HEK293 (cell line): Measurements from ENCODE around the gene ASIP.

Source experiments
- BCL11A ChIP-seq: fragments of 450-650 bp; formaldehyde crosslinking; IDR thresholded peaks from 2 replicates; pipeline ENCODE4 v1.5.1; 2016; ENCODE audit warnings: low read depth, missing biosample characterization, missing genetic modification characterization
- WT1 ChIP-seq: fragments of 450-650 bp; formaldehyde crosslinking; IDR thresholded peaks from 2 replicates; pipeline ENCODE4 v1.5.1; 2016; ENCODE audit warnings: missing biosample characterization, missing genetic modification characterization
- ZBTB8A ChIP-seq: fragments of 450-650 bp; formaldehyde crosslinking; IDR thresholded peaks from 2 replicates; pipeline ENCODE4 v1.5.1; 2016; ENCODE audit warnings: missing biosample characterization, missing genetic modification characterization
- ZNF121 ChIP-seq: fragments of 450-650 bp; formaldehyde crosslinking; IDR thresholded peaks from 2 replicates; pipeline ENCODE4 v1.5.1; 2016; ENCODE audit warnings: missing biosample characterization, missing genetic modification characterization
- ZNF146 ChIP-seq: fragments of 450-650 bp; formaldehyde crosslinking; IDR thresholded peaks from 2 replicates; pipeline ENCODE4 v1.5.1; 2016; ENCODE audit warnings: missing biosample characterization, missing genetic modification characterization
- ZNF19 ChIP-seq: fragments of 450-650 bp; formaldehyde crosslinking; IDR thresholded peaks from 2 replicates; pipeline ENCODE4; 2016; ENCODE audit warnings: missing biosample characterization, missing genetic modification characterization, low read depth
- ZNF274 ChIP-seq, 2 experiments: fragments of 200-500 bp in 1 of 2; fragments of 450-650 bp in 1 of 2; sonication (Bioruptor generic) in 1 of 2; formaldehyde crosslinking in 1 of 2; IDR thresholded peaks; 2 replicates each; pipeline versions ENCODE4 v1.5.1 to v1.6.1; 2014 to 2016; ENCODE audit warnings: borderline replicate concordance in 1 of 2, inconsistent platforms in 1 of 2, low read length in 1 of 2, missing biosample characterization in 1 of 2, missing genetic modification characterization in 1 of 2
- ZNF530 ChIP-seq: fragments of 450-650 bp; formaldehyde crosslinking; IDR thresholded peaks from 2 replicates; pipeline ENCODE4 v1.5.1; 2016; ENCODE audit warnings: low read depth, missing biosample characterization, missing genetic modification characterization
- ZNF558 ChIP-seq: fragments of 450-650 bp; formaldehyde crosslinking; IDR thresholded peaks from 2 replicates; pipeline ENCODE4 v1.5.1; 2016; ENCODE audit warnings: missing biosample characterization, missing genetic modification characterization
- ZNF670 ChIP-seq: fragments of 450-650 bp; formaldehyde crosslinking; IDR thresholded peaks from 2 replicates; pipeline ENCODE4 v1.5.1; 2016; ENCODE audit warnings: missing biosample characterization, missing genetic modification characterization, low read depth
- ZNF785 ChIP-seq: fragments of 450-650 bp; formaldehyde crosslinking; IDR thresholded peaks from 2 replicates; pipeline ENCODE4 v1.5.1; 2016; ENCODE audit warnings: missing biosample characterization, missing genetic modification characterization
- ZNF830 ChIP-seq: fragments of 450-650 bp; IDR thresholded peaks from 2 replicates; pipeline ENCODE4 v1.5.0; 2018; ENCODE audit warnings: missing biosample characterization, missing genetic modification characterization, low read depth, mild to moderate bottlenecking, moderate library complexity
- TF ChIP-seq, protein P1 (sequence below): fragments of 450-650 bp; formaldehyde crosslinking; IDR thresholded peaks from 2 replicates; pipeline ENCODE4 v1.5.1; 2016; ENCODE audit warnings: missing biosample characterization, missing genetic modification characterization
- TF ChIP-seq, protein P2 (sequence below): fragments of 450-650 bp; formaldehyde crosslinking; IDR thresholded peaks from 2 replicates; pipeline ENCODE4 v1.5.1; 2016; ENCODE audit warnings: missing biosample characterization, missing genetic modification characterization
- TF ChIP-seq, protein P3 (sequence below): fragments of 450-650 bp; formaldehyde crosslinking; IDR thresholded peaks from 2 replicates; pipeline ENCODE4 v1.5.1; 2016; ENCODE audit warnings: missing biosample characterization, missing genetic modification characterization, borderline replicate concordance
- TF ChIP-seq, protein P4 (sequence below): fragments of 450-650 bp; formaldehyde crosslinking; IDR thresholded peaks from 2 replicates; pipeline ENCODE4 v1.5.1; 2016; ENCODE audit warnings: missing biosample characterization, missing genetic modification characterization, borderline replicate concordance
- TF ChIP-seq, protein P5 (sequence below): fragments of 450-650 bp; formaldehyde crosslinking; IDR thresholded peaks from 2 replicates; pipeline ENCODE4 v1.5.0; 2017; ENCODE audit warnings: missing biosample characterization, missing genetic modification characterization, borderline replicate concordance
- TF ChIP-seq, protein P6 (sequence below): fragments of 450-650 bp; formaldehyde crosslinking; IDR thresholded peaks from 2 replicates; pipeline ENCODE4 v1.5.1; 2016; ENCODE audit warnings: missing biosample characterization, missing genetic modification characterization
- TF ChIP-seq, protein P7 (sequence below): IDR thresholded peaks from 2 replicates; pipeline ENCODE4 v1.6.1; 2011; ENCODE audit warnings: mild to moderate bottlenecking, low read depth, low read length, borderline replicate concordance

The ASIP gene

DNA sequence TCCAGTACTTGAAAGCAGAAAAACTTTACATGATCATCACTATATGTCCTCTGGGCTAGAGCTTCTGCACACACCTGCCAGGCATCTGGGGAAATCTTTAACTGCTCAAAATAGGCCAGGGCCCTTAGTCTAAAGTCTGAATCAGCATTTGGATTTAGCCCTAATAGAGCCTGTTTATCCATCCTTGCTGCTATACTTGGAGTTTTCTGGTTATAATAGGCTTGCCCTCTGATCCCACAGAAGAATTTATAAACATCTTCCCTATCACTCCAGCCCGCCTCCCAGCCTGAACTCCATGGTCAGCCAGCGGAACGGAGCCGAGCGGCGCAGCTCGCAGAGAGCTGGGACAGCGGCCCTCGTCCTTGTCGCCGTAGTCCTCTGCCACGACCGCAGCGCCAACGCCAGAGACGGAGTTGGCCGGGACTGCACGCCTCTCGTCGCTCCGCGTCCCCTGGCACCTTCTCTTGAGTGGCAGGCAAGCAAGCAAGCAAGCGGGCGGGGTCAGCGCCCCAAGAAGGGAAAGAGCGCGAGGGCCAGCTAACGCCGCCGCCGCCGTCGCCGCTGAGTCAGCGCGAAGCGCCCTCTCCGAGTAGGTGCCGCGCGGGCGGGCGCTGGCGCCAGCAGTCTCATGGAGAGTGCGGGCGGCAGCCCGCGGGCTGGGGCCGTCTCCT is 25.4 kb upstream of the ASIP start (continued):
- TF ChIP-seq ZNF274 (IDR thresholded peaks at IDR 0.05; ENCODE audit: low read length) (no peak), ZNF274 (tag by site-specific recombination; IDR thresholded peaks at IDR 0.05; ENCODE audit: borderline replicate concordance) (no peak), BCL11A (tag by site-specific recombination) (no peak), ZNF530 (tag by site-specific recombination) (no peak), ZNF670 (tag by site-specific recombination) (no peak), ZNF121 (tag by site-specific recombination) (no peak), ZNF146 (tag by site-specific recombination) (no peak), ZNF785 (no peak), ZNF830 (tag by site-specific recombination) (no peak), ZNF558 (no peak), ZBTB8A (tag by site-specific recombination) (peak; percentile 71), WT1 (tag by site-specific recombination) (no peak), ZNF19 (no peak)
- TF ChIP-seq, protein P1, sequence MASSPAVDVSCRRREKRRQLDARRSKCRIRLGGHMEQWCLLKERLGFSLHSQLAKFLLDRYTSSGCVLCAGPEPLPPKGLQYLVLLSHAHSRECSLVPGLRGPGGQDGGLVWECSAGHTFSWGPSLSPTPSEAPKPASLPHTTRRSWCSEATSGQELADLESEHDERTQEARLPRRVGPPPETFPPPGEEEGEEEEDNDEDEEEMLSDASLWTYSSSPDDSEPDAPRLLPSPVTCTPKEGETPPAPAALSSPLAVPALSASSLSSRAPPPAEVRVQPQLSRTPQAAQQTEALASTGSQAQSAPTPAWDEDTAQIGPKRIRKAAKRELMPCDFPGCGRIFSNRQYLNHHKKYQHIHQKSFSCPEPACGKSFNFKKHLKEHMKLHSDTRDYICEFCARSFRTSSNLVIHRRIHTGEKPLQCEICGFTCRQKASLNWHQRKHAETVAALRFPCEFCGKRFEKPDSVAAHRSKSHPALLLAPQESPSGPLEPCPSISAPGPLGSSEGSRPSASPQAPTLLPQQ: peak; percentile 52; the same call in 1 of the 2 replicates
- TF ChIP-seq, protein P2, sequence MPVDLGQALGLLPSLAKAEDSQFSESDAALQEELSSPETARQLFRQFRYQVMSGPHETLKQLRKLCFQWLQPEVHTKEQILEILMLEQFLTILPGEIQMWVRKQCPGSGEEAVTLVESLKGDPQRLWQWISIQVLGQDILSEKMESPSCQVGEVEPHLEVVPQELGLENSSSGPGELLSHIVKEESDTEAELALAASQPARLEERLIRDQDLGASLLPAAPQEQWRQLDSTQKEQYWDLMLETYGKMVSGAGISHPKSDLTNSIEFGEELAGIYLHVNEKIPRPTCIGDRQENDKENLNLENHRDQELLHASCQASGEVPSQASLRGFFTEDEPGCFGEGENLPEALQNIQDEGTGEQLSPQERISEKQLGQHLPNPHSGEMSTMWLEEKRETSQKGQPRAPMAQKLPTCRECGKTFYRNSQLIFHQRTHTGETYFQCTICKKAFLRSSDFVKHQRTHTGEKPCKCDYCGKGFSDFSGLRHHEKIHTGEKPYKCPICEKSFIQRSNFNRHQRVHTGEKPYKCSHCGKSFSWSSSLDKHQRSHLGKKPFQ (tag by site-specific recombination): no peak
- TF ChIP-seq, protein P3, sequence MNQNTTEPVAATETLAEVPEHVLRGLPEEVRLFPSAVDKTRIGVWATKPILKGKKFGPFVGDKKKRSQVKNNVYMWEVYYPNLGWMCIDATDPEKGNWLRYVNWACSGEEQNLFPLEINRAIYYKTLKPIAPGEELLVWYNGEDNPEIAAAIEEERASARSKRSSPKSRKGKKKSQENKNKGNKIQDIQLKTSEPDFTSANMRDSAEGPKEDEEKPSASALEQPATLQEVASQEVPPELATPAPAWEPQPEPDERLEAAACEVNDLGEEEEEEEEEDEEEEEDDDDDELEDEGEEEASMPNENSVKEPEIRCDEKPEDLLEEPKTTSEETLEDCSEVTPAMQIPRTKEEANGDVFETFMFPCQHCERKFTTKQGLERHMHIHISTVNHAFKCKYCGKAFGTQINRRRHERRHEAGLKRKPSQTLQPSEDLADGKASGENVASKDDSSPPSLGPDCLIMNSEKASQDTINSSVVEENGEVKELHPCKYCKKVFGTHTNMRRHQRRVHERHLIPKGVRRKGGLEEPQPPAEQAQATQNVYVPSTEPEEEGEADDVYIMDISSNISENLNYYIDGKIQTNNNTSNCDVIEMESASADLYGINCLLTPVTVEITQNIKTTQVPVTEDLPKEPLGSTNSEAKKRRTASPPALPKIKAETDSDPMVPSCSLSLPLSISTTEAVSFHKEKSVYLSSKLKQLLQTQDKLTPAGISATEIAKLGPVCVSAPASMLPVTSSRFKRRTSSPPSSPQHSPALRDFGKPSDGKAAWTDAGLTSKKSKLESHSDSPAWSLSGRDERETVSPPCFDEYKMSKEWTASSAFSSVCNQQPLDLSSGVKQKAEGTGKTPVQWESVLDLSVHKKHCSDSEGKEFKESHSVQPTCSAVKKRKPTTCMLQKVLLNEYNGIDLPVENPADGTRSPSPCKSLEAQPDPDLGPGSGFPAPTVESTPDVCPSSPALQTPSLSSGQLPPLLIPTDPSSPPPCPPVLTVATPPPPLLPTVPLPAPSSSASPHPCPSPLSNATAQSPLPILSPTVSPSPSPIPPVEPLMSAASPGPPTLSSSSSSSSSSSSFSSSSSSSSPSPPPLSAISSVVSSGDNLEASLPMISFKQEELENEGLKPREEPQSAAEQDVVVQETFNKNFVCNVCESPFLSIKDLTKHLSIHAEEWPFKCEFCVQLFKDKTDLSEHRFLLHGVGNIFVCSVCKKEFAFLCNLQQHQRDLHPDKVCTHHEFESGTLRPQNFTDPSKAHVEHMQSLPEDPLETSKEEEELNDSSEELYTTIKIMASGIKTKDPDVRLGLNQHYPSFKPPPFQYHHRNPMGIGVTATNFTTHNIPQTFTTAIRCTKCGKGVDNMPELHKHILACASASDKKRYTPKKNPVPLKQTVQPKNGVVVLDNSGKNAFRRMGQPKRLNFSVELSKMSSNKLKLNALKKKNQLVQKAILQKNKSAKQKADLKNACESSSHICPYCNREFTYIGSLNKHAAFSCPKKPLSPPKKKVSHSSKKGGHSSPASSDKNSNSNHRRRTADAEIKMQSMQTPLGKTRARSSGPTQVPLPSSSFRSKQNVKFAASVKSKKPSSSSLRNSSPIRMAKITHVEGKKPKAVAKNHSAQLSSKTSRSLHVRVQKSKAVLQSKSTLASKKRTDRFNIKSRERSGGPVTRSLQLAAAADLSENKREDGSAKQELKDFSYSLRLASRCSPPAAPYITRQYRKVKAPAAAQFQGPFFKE (tag by site-specific recombination): no peak
- TF ChIP-seq, protein P4, sequence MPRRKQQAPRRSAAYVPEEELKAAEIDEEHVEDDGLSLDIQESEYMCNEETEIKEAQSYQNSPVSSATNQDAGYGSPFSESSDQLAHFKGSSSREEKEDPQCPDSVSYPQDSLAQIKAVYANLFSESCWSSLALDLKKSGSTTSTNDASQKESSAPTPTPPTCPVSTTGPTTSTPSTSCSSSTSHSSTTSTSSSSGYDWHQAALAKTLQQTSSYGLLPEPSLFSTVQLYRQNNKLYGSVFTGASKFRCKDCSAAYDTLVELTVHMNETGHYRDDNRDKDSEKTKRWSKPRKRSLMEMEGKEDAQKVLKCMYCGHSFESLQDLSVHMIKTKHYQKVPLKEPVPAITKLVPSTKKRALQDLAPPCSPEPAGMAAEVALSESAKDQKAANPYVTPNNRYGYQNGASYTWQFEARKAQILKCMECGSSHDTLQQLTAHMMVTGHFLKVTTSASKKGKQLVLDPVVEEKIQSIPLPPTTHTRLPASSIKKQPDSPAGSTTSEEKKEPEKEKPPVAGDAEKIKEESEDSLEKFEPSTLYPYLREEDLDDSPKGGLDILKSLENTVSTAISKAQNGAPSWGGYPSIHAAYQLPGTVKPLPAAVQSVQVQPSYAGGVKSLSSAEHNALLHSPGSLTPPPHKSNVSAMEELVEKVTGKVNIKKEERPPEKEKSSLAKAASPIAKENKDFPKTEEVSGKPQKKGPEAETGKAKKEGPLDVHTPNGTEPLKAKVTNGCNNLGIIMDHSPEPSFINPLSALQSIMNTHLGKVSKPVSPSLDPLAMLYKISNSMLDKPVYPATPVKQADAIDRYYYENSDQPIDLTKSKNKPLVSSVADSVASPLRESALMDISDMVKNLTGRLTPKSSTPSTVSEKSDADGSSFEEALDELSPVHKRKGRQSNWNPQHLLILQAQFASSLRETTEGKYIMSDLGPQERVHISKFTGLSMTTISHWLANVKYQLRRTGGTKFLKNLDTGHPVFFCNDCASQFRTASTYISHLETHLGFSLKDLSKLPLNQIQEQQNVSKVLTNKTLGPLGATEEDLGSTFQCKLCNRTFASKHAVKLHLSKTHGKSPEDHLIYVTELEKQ: no peak
- TF ChIP-seq, protein P5, sequence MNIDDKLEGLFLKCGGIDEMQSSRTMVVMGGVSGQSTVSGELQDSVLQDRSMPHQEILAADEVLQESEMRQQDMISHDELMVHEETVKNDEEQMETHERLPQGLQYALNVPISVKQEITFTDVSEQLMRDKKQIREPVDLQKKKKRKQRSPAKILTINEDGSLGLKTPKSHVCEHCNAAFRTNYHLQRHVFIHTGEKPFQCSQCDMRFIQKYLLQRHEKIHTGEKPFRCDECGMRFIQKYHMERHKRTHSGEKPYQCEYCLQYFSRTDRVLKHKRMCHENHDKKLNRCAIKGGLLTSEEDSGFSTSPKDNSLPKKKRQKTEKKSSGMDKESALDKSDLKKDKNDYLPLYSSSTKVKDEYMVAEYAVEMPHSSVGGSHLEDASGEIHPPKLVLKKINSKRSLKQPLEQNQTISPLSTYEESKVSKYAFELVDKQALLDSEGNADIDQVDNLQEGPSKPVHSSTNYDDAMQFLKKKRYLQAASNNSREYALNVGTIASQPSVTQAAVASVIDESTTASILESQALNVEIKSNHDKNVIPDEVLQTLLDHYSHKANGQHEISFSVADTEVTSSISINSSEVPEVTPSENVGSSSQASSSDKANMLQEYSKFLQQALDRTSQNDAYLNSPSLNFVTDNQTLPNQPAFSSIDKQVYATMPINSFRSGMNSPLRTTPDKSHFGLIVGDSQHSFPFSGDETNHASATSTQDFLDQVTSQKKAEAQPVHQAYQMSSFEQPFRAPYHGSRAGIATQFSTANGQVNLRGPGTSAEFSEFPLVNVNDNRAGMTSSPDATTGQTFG (tag by site-specific recombination): no peak
- TF ChIP-seq, protein P6, sequence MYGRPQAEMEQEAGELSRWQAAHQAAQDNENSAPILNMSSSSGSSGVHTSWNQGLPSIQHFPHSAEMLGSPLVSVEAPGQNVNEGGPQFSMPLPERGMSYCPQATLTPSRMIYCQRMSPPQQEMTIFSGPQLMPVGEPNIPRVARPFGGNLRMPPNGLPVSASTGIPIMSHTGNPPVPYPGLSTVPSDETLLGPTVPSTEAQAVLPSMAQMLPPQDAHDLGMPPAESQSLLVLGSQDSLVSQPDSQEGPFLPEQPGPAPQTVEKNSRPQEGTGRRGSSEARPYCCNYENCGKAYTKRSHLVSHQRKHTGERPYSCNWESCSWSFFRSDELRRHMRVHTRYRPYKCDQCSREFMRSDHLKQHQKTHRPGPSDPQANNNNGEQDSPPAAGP: no peak
- TF ChIP-seq, protein P7, sequence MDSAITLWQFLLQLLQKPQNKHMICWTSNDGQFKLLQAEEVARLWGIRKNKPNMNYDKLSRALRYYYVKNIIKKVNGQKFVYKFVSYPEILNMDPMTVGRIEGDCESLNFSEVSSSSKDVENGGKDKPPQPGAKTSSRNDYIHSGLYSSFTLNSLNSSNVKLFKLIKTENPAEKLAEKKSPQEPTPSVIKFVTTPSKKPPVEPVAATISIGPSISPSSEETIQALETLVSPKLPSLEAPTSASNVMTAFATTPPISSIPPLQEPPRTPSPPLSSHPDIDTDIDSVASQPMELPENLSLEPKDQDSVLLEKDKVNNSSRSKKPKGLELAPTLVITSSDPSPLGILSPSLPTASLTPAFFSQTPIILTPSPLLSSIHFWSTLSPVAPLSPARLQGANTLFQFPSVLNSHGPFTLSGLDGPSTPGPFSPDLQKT: no peak
